Esophagus squamous epithelium (tissue), 4 donors: Measurements from ENCODE around the gene PARP4.

Experiments used
- CTCF ChIP-seq, 6 experiments: fragments of 450-650 bp in 4 of 6; fragments of 200-600 bp in 2 of 6; sonication (generic) in 2 of 6; IDR thresholded peaks; one replicate each; pipeline ENCODE4 v1.5.1; 2016 to 2019; ENCODE audit warnings: antibody characterized with exemption in 6 of 6, mild to moderate bottlenecking in 4 of 6, moderate library complexity in 4 of 6
- POLR2A ChIP-seq, 4 donors: fragments of 450-650 bp; IDR thresholded peaks; one replicate each; pipeline ENCODE4 v1.6.1; 2017; ENCODE audit warnings: antibody characterized with exemption in 4 of 4, mild to moderate bottlenecking in 4 of 4, moderate library complexity in 3 of 4

GRCh38 chr13:24505756-24506155, 6.8 kb downstream of the PARP4 start:
- no peak for TF ChIP-seq CTCF (IDR thresholded peaks at IDR 0.05)
- TF ChIP-seq POLR2A (IDR thresholded peaks at IDR 0.05), result no peak
